Measurements from ENCODE around the gene MCL1. TPM values are rescaled to one million over a fixed set of nuclear protein-coding genes. Genes with fewer than 3 reads are reported as not detected.

Gene MCL1
- total RNA-seq, 1 experiment from 2014 or later = 126 TPM

- peak overlapping the region; percentile 37 for H3K27ac ChIP-seq (ENCODE audit: low read length)
- BruUV-seq (replicated peaks) = no TSS peak
- H3K4me3 ChIP-seq (ENCODE audit: low read depth in 2 of 2, low read length in 2 of 2) = no peak overlapping the region
- peaks cover 20% of the 10 kb centered on the region for H3K4me1 ChIP-seq (ENCODE audit: control insufficient read depth, insufficient read depth, low read length)
- peak; percentile 88 for DNase-seq (ENCODE audit: low read depth, low spot score)
- no peaks in the 10 kb centered on the region for H3K36me3 ChIP-seq (ENCODE audit: control insufficient read depth, insufficient read depth, low read length)
- in situ Hi-C loops (cut with HindIII; ENCODE audit: low pct_unique_long_range_greater_than_20kb, low sequenced_read_pairs) = no loop called here
- ChIA-PET POLR2A (interaction anchor here (0.6 to 0.7 kb wide), 3 partner anchors 8 to 38 kb away, joined by 3 to 9 read pairs (median 4); no protein-coding TSS in a partner anchor), CTCF (no interaction called here)
- TF ChIP-seq REST (IDR thresholded peaks at IDR 0.05; ENCODE audit: insufficient read depth in 1 of 2, low read depth in 2 of 2, low read length in 1 of 2) (no peak), POLR2AphosphoS5 (IDR thresholded peaks at IDR 0.05; ENCODE audit: low read depth, low read length) (no peak)
- H3K9me3 ChIP-seq (ENCODE audit: control insufficient read depth, insufficient read depth, low read depth, low read length) = no peaks in the 10 kb centered on the region
- H3K27me3 ChIP-seq (ENCODE audit: control insufficient read depth, insufficient read depth, low read length) = no peaks in the 10 kb centered on the region
- ATAC-seq = peak; percentile 77
- intact Hi-C loops (cut with micrococcal nuclease; ENCODE audit: unreplicated experiment) = loop anchor here (5.0 kb wide), 1 partner anchor 36 kb away; the partner anchor contains the start of gene MCL1
These were observed 33.9 kb upstream of the MCL1 start for GRCh38 chr1:150613061-150613920.

- H3K9me3 ChIP-seq (ENCODE audit: control insufficient read depth, insufficient read depth, low read depth, low read length) = no peaks in the 10 kb centered on the region
- TF ChIP-seq POLR2AphosphoS5 (IDR thresholded peaks at IDR 0.05; ENCODE audit: low read depth, low read length) (no peak), REST (IDR thresholded peaks at IDR 0.05; ENCODE audit: insufficient read depth in 1 of 2, low read depth in 2 of 2, low read length in 1 of 2) (no peak), TCF7L2 (IDR thresholded peaks at IDR 0.05; ENCODE audit: low read depth, low read length) (no peak), SIN3A (IDR thresholded peaks at IDR 0.05; ENCODE audit: borderline replicate concordance, insufficient read depth, low read depth, low read length) (no peak)
- TF ChIP-seq, protein P1, sequence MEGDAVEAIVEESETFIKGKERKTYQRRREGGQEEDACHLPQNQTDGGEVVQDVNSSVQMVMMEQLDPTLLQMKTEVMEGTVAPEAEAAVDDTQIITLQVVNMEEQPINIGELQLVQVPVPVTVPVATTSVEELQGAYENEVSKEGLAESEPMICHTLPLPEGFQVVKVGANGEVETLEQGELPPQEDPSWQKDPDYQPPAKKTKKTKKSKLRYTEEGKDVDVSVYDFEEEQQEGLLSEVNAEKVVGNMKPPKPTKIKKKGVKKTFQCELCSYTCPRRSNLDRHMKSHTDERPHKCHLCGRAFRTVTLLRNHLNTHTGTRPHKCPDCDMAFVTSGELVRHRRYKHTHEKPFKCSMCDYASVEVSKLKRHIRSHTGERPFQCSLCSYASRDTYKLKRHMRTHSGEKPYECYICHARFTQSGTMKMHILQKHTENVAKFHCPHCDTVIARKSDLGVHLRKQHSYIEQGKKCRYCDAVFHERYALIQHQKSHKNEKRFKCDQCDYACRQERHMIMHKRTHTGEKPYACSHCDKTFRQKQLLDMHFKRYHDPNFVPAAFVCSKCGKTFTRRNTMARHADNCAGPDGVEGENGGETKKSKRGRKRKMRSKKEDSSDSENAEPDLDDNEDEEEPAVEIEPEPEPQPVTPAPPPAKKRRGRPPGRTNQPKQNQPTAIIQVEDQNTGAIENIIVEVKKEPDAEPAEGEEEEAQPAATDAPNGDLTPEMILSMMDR (IDR thresholded peaks at IDR 0.05) = no peak
- DNase-seq (ENCODE audit: low read depth, low spot score) (no peak), ATAC-seq (no peak)
- no TSS peak for BruUV-seq (replicated peaks)
- intact Hi-C loops (cut with micrococcal nuclease; ENCODE audit: unreplicated experiment) = loop anchor here (5.0 kb wide), 1 partner anchor 35 kb away; the partner anchor contains the start of gene MCL1
- no peak overlapping the region for H3K27ac ChIP-seq (ENCODE audit: low read length)
- POLR2A ChIA-PET = interaction anchor here (0.7 kb wide), 1 partner anchor 32 kb away, joined by 7 read pairs; no protein-coding TSS in a partner anchor
- no peak overlapping the region for H3K4me3 ChIP-seq (ENCODE audit: low read depth in 2 of 2, low read length in 2 of 2)
- H3K4me1 ChIP-seq (ENCODE audit: control insufficient read depth, insufficient read depth, low read length) = peaks cover 20% of the 10 kb centered on the region
- no peaks in the 10 kb centered on the region for H3K36me3 ChIP-seq (ENCODE audit: control insufficient read depth, insufficient read depth, low read length)
- H3K27me3 ChIP-seq (ENCODE audit: control insufficient read depth, insufficient read depth, low read length) = no peaks in the 10 kb centered on the region
- CTCF ChIA-PET = no interaction called here
- in situ Hi-C loops (cut with HindIII; ENCODE audit: low pct_unique_long_range_greater_than_20kb, low sequenced_read_pairs) = no loop called here
These were observed 32.6 kb upstream of the MCL1 start for GRCh38 chr1:150612014-150612345.

All from Panc1 (cell line).